Stomach smooth muscle (tissue), 2 donors: ENCODE data around the gene RASSF1.
A peak's percentile ranks its signal among the peaks of the same experiment; 100 is the strongest.
"Not testable (repeated sequence)": the region's sequence is repeated elsewhere in the genome, so short reads cannot be mapped to it uniquely, and the experiment has no call there.

Experiments used
- H3K27ac ChIP-seq: one replicate; pipeline ENCODE4 v1.7.0; 2013; ENCODE audit warnings: mild to moderate bottlenecking, low read length, inconsistent platforms
- H3K27me3 ChIP-seq, 2 donors: one replicate each; pipeline ENCODE4 v1.7.0; 2013; ENCODE audit warnings: low read length in 2 of 2; ENCODE audit not compliant: insufficient read depth in 2 of 2, control insufficient read depth in 1 of 2
- H3K36me3 ChIP-seq, 2 donors: one replicate each; pipeline ENCODE4 v1.7.0; 2013; ENCODE audit warnings: low read length in 2 of 2; ENCODE audit not compliant: control insufficient read depth in 2 of 2, insufficient read depth in 2 of 2
- H3K4me1 ChIP-seq: one replicate; pipeline ENCODE4 v1.7.0; 2013; ENCODE audit warnings: low read length; ENCODE audit not compliant: control insufficient read depth, insufficient read depth
- H3K4me3 ChIP-seq, 2 donors: one replicate each; pipeline ENCODE4 v1.7.0; 2013; ENCODE audit warnings: low read length in 2 of 2
- H3K9ac ChIP-seq, 2 donors: one replicate each; pipeline ENCODE4 v1.7.0; 2013; ENCODE audit warnings: low read length in 2 of 2, mild to moderate bottlenecking in 1 of 2
- H3K9me3 ChIP-seq, 2 donors: one replicate each; pipeline ENCODE4 v1.7.0; 2013; ENCODE audit warnings: low read length in 2 of 2; ENCODE audit not compliant: control insufficient read depth in 2 of 2
- donor health status: healthy.
- donor health status: Pancreatic carcinoma.

RASSF1 gene

DNA sequence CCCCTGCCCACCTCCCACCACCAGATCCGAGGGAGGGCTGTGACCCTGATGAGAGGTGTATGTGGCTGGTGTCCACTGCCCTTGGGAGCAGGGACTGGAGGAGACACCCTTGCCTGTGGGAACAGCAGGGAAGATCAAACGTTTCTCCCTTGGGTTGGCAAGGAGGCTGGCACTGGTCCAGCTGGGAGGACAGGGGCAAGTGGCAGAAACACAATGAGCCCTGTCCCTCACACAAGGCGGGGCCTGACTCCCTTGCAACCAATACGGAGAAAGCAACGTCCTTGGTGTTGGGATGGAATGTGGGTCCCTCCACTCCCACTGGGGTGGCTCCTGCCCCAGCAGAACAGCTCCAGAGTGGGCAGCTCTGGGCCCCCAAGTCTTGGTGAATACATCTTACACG is 23.3 kb downstream of the RASSF1 start:
- H3K4me1 ChIP-seq, result peaks cover 41% of the 10 kb centered on the region
- H3K4me3 ChIP-seq, result no peak overlapping the region
- peaks cover 10 to 30% of the 10 kb centered on the region in 2 donors for H3K36me3 ChIP-seq
- H3K27me3 ChIP-seq, result no peaks in the 10 kb centered on the region
- H3K27ac ChIP-seq, result no peak overlapping the region
- no peaks in the 10 kb centered on the region for H3K9me3 ChIP-seq
- peak overlapping the region in 1 of 2 donors; percentile 47 for H3K9ac ChIP-seq

DNA sequence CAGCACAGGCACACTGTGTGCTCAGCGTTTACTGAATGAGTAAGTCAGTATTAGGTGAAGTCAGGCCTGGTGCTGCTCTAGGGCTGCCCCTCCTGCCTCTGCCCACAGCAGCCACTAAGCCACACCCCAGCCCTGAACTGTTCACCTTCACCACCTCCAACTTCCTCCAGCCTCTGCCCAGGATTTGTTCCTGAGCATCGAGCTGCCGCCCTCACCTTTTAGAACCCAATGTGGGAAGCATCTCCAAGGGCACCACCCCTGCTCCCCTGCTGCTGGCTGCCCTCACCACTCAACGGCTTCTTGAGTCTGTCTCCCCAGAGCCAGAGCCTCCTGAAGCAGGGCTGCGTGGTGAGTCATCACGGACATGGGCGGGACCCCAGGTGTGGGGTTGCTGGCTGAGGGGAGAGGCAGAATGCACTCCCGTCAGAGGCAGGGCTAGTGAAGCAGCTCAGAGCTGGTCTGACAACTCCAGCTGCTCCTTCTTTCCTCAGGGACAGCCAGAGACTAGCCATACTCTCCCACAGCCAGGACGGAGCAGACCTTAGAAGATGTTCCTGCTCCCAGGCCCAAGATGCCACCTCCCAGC is 23.9 kb downstream of the RASSF1 start:
- H3K9me3 ChIP-seq, result no peaks in the 10 kb centered on the region
- H3K27ac ChIP-seq, result no peak overlapping the region
- H3K9ac ChIP-seq, result peak overlapping the region in 1 of 2 donors; percentile 47
- peaks cover 10 to 30% of the 10 kb centered on the region in 2 donors for H3K36me3 ChIP-seq
- peaks cover 36% of the 10 kb centered on the region for H3K4me1 ChIP-seq
- no peak overlapping the region for H3K4me3 ChIP-seq
- no peaks in the 10 kb centered on the region for H3K27me3 ChIP-seq

DNA sequence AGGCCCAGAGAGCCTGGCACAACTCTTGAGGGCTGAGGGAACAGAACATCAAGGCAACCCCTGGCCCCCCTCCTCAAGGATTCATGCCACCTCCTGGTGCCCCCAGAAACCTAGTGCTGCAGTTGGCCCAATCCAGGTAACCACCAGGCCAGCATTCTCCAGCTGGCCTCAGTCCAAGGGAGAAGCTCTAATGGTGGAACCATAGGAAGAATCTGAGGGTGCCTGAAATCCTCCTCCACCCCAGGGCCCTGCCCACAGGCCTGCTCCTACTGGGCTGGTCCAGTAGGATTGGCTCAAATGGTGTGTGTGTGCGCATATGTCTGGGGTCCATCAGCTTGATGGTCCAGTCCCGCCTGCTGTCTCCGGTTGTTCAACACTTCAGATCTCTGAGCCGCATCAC is 25.8 kb downstream of the RASSF1 start:
- H3K27me3 ChIP-seq, result no peaks in the 10 kb centered on the region
- peaks cover 10 to 30% of the 10 kb centered on the region in 2 donors for H3K36me3 ChIP-seq
- no peak overlapping the region for H3K27ac ChIP-seq
- H3K4me3 ChIP-seq, result no peak overlapping the region
- H3K4me1 ChIP-seq, result peaks cover 26% of the 10 kb centered on the region
- no peak overlapping the region for H3K9ac ChIP-seq
- no peaks in the 10 kb centered on the region for H3K9me3 ChIP-seq

DNA sequence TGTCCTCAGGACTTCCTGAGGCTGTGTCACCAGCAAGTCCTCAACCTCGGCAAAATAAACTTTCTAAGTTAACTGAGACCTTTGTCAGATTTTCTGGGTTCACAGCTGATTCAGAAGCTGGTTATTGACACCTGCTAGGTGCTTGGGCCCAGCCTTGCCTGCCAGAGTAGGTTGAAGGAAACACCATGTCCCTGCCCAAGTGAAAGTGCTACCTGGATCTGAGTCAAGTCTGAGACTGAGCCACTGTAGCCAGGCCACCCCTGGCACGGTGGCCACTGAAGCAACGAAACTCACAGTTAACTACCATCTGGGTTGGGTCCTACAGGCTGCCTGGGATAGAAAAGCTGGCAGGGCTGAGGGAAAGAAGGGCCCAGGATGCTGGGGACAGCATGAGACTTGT is 26.3 kb downstream of the RASSF1 start:
- H3K4me3 ChIP-seq, result no peak overlapping the region
- peaks cover 21% of the 10 kb centered on the region for H3K4me1 ChIP-seq
- no peaks in the 10 kb centered on the region for H3K27me3 ChIP-seq
- H3K27ac ChIP-seq, result no peak overlapping the region
- H3K9me3 ChIP-seq, result no peaks in the 10 kb centered on the region
- H3K9ac ChIP-seq, result no peak overlapping the region
- peaks cover 10 to 28% of the 10 kb centered on the region in 2 donors for H3K36me3 ChIP-seq

DNA sequence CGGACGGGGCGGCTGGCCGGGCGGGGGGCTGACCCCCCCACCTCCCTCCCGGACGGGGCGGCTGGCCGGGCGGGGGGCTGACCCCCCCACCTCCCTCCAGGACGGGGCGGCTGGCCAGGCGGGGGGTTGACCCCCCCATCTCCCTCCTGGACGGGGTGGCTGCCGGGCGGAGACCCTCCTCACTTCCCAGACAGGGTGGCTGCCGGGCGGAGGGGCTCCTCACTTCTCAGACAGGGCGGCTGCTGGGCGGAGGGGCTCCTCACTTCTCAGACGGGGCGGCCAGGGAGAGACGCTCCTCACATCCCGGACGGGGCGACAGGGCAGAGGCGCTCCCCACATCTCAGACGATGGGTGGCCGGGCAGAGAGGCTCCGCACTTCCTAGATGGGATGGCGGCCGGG is 28.6 kb downstream of the RASSF1 start:
- not testable (repeated sequence) for H3K4me3 ChIP-seq, H3K27me3 ChIP-seq, H3K9ac ChIP-seq, H3K9me3 ChIP-seq, H3K27ac ChIP-seq, H3K4me1 ChIP-seq
- peaks cover 3 to 12% of the 10 kb centered on the region in 2 donors for H3K36me3 ChIP-seq

DNA sequence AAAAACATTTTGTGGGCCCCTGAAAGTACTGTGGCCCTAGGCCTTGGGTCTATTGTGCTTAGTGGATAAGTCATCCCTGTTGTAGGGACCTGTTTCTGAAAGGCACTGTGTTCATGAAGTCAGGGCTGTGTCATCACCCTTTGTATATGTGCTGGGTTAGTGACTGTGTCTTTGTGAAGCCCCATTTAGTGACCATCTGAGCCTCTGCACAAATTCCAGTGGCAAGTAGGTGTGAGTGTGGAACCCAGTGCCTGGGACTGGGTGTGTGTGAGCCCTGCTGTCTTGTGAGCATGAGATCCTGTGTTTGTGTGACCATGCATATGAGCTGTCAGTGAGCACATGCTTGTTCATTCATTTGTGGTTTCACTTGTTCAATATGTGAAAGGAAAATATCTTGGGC is 36.0 kb downstream of the RASSF1 start:
- peaks cover 25% of the 10 kb centered on the region for H3K4me1 ChIP-seq
- no peaks in the 10 kb centered on the region for H3K27me3 ChIP-seq
- no peaks in the 10 kb centered on the region for H3K36me3 ChIP-seq
- H3K9ac ChIP-seq, result no peak overlapping the region
- H3K4me3 ChIP-seq, result no peak overlapping the region
- H3K9me3 ChIP-seq, result no peaks in the 10 kb centered on the region
- no peak overlapping the region for H3K27ac ChIP-seq

DNA sequence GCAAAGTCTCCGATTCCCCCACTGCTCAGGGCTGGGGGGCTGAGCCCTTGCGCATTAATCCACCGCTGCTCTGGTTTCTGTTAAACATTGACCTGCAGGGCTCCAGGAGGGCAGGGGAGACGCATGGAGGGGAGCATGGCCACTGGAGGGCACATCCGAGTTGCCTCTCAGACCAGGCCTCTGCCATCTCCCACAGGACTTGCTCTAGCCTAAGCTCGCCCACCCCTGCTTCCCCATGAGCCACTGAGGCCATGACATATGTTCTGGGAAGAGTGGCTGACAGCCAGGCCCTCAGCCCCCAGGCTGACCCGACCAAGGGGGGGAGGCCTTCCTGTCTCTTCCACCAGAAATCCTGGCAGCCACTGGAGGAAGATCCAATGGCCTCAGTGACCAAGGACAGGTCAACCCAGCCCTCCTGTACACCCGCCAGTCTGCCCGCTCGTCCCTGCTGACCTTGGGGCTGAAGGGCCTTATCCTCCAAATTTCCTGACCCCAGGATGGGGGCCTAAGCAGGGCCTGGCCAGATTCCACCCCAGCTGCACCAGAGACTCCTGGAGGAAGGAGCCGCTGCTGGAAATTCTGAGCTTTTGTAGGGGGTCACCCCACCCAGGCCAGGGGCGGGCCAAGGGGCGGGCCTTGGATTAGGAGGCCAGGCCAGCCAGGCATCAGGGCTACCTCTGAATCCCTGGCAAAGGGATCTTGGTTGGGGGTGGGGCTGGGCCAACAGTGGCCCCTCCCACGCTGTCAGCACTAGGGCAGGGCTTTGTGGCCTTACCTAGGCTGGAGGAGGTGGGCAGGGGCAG is 37.4 kb downstream of the RASSF1 start, which contains the start of gene HYAL1:
Gene HYAL1 (minus strand): TSS at position 562 of the 803 bp plus-strand sequence. CDS start 618 bp downstream, outside the sequence.
- Histone ChIP-seq H3K27me3 (no peaks in the 10 kb centered on the region), H3K9me3 (no peaks in the 10 kb centered on the region), H3K9ac (no peak within 1 kb of the TSS), H3K27ac (no peak within 1 kb of the TSS), H3K36me3 (no peaks in the 10 kb centered on the region), H3K4me3 (peak within 1 kb of the TSS in 1 of 2 donors; percentile 40), H3K4me1 (peaks cover 37% of the 10 kb centered on the region)

DNA sequence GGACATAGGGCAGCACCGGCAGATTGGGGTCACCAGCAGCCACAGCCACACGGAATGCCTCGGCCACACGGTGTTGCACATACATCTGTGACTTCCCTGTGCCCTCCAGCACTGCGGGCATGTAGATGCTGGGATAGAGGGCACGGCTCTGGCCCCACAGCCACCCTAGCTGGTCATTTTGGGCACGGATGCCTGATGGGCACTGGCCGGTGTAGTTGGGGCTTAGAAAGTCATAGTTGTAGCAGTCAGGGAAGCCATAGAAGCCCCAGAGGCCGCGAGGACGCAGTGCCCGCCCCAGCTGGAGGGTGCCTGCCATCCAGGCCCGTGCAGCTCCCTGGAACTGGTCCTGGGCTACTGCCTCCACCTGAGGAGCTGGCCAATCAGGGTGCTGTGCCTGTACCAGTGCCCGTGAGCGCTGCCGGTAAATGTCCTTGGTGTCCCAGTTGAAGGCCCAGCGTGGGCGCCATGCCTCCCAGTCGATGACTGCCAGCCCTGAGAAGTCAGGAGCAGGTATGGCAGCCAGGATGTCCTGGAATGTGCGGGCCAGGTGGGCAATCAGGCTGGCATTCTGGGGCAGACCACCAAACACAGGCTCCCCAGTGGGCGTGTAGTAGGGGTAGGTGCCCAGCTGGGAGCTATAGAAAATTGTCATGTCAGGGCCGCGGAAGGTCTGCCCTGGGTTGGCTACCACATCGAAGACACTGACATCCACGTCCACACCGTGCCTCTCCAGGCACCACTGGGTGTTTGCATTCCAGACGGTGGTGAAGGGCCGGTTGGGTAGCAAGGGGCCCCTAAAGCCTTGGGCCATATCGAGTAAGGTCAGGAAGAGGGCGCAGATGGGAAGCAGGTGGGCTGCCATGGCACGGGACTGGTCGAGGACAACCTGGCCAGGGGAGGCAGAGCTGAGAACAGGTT is 38.3 kb downstream of the RASSF1 start:
- Histone ChIP-seq H3K27ac (no peak overlapping the region), H3K27me3 (no peaks in the 10 kb centered on the region), H3K4me3 (peak overlapping the region in 1 of 2 donors; percentile 40), H3K9me3 (no peaks in the 10 kb centered on the region), H3K36me3 (no peaks in the 10 kb centered on the region), H3K9ac (no peak overlapping the region), H3K4me1 (peaks cover 39% of the 10 kb centered on the region)

DNA sequence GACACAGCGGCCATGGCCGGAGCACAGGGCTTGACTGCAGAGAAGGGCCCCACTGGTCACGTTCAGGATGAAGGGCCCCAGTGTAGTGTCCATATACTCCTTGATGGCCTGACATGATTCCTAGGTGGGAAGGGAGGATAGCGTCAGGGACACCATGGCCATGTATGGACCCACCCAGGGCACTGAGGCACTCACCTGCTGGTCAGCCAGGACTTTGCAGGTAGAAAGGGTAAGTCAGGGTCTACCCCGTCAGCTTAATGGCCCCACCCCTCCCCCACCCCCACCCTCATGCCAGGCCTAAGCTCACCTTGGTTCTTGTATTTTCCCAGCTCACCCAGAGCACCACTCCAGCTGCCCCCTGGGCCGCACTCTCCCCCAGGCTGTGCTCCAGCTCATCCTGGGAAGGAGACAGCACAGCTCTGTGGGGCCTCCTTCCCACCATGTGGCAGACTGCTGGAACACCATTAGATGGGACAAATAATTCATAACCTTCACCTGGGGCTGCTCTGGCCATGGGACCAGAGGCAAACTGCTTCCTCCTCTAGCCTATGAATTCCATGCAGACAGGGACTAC is 39.9 kb downstream of the RASSF1 start:
- peak overlapping the region; percentile 84 for H3K27ac ChIP-seq
- peak overlapping the region in 1 of 2 donors; percentile 42 for H3K9ac ChIP-seq
- H3K4me3 ChIP-seq, result peak overlapping the region; percentile 44 to 86
- no peaks in the 10 kb centered on the region for H3K27me3 ChIP-seq
- H3K4me1 ChIP-seq, result peaks cover 39% of the 10 kb centered on the region
- H3K36me3 ChIP-seq, result no peaks in the 10 kb centered on the region
- H3K9me3 ChIP-seq, result no peaks in the 10 kb centered on the region

DNA sequence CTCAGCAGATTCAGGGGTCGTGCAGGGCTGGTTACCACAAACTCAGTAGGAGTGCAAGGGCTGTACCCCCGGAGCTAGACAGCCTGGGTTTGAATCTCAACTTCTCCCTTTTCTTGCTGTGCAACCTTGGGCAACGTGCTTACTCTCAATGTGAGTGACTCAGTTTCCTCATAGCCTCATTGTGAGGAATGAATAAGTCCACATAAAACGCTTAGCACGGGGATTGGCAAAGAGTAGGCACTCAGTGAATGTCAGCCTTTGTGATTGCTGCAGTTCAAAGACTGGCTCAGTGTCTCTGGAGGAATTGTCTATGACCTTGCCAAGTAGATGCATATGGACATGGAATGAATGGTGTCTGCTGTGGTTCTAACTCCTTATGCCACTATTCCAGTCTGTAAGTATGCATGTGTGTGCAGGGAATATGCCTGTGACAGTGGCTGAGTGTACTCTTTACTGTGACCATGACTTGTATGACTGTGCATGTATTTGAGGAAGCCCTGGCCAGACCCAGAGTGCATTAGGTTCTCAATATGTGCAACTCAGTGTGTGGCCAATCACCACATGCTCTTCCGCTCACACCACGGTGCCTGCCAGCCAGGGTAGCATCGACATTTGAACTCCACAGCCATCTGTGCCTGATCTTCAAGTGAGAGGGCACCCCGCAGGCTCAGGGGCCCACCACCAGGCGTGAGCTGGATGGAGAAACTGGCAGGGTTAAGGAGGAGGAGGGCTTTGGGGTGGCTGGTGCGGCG is 40.5 kb downstream of the RASSF1 start:
- Histone ChIP-seq H3K36me3 (no peaks in the 10 kb centered on the region), H3K9ac (peak overlapping the region; percentile 42 to 89)

More for the DNA sequence above, 40.5 kb downstream of the RASSF1 start:
- H3K9me3 ChIP-seq, result no peaks in the 10 kb centered on the region
- peak overlapping the region; percentile 84 for H3K27ac ChIP-seq
- H3K4me3 ChIP-seq, result peak overlapping the region; percentile 44 to 86
- no peaks in the 10 kb centered on the region for H3K27me3 ChIP-seq
- H3K4me1 ChIP-seq, result peaks cover 39% of the 10 kb centered on the region
